HG02884 (cell line): ENCODE measurements around the gene SPRED3.

Experiments used
- ATAC-seq: cut with Tn5 transposase; IDR thresholded peaks from one replicate; pipeline ENCODE4 v1.9.1; 2021; ENCODE audit warnings: mild to moderate bottlenecking, moderate library complexity; ENCODE audit not compliant: unreplicated experiment

SPRED3 gene

GRCh38 chr19:38443458-38443999 is 55.0 kb downstream of the SPRED3 start:
- no peak for ATAC-seq

- ATAC-seq, result no peak
Observed at GRCh38 chr19:38444026-38444425, 55.5 kb downstream of the SPRED3 start.

- no peak for ATAC-seq
Observed at GRCh38 chr19:38445362-38445761, 56.9 kb downstream of the SPRED3 start.

GRCh38 chr19:38448225-38448624 is 59.7 kb downstream of the SPRED3 start:
- no peak for ATAC-seq
